Activated T-helper 1 cell treated with anti-CD3 and anti-CD28 coated beads, Interleukin-12 subunit alpha, Interleukin-12 subunit beta, Interleukin-2, Interleukin-4 antibody, amounts not matched to agents 30 ng/mL and 10 ng/mL and 1 ng/mL, durations not matched to agents 14 hours and 24 hours and 36 hours (primary cell): Measurements from ENCODE around the gene LIME1. TPM values are rescaled to one million over a fixed set of nuclear protein-coding genes. Genes with fewer than 3 reads are reported as not detected.
A peak's percentile ranks its signal among the peaks of the same experiment; 100 is the strongest.

Experiments used
- DNase-seq: peaks from one replicate; pipeline ENCODE4 v3.0.0; 2021; ENCODE audit warnings: low spot score
- H3K27ac Mint-ChIP-seq: one replicate; pipeline ENCODE4 v1.8.0; 2021; ENCODE audit warnings: mild to moderate bottlenecking, mixed read lengths
- H3K27me3 Mint-ChIP-seq: one replicate; pipeline ENCODE4 v1.8.0; 2022; ENCODE audit warnings: mild to moderate bottlenecking, moderate library complexity, mixed read lengths; ENCODE audit not compliant: insufficient read depth
- H3K36me3 Mint-ChIP-seq: one replicate; pipeline ENCODE4 v1.8.0; 2021; ENCODE audit warnings: low read depth, mixed read lengths
- H3K4me1 Mint-ChIP-seq: one replicate; pipeline ENCODE4 v1.8.0; 2021; ENCODE audit warnings: low read depth, mixed read lengths
- H3K4me3 Mint-ChIP-seq: one replicate; pipeline ENCODE4 v1.8.0; 2021; ENCODE audit warnings: mild to moderate bottlenecking, moderate library complexity, mixed read lengths
- H3K9me3 Mint-ChIP-seq: one replicate; pipeline ENCODE4 v1.8.0; 2021; ENCODE audit warnings: mixed read lengths
- intact Hi-C: fragments of 100-400 bp; cut with micrococcal nuclease; formaldehyde crosslinking; loops from one replicate; pipeline ENCODE4 v1.15.1; 2024
- total RNA-seq: library from RNA; stranded (reverse); gene quantifications from 2 replicates; pipeline ENCODE4 v1.2.3, GENCODE V29; 2022

Gene LIME1
- total RNA-seq, 1 donor from 2014 or later, result 12.1 TPM

GRCh38 chr20:63733117-63733516 lies 3.3 kb upstream of the LIME1 start:
- DNase-seq, result no peak
- no peaks in the 10 kb centered on the region for H3K9me3 Mint-ChIP-seq
- intact Hi-C loops, result loop anchor here (5.0 to 10.0 kb wide), 2 partner anchors 96 to 242 kb away; partner anchors contain the start of gene SAMD10
- H3K27ac Mint-ChIP-seq, result no peak overlapping the region
- H3K36me3 Mint-ChIP-seq, result peaks cover 27% of the 10 kb centered on the region
- H3K27me3 Mint-ChIP-seq, result no peaks in the 10 kb centered on the region
- peaks cover 35% of the 10 kb centered on the region for H3K4me1 Mint-ChIP-seq
- no peak overlapping the region for H3K4me3 Mint-ChIP-seq

- peaks cover 22% of the 10 kb centered on the region for H3K36me3 Mint-ChIP-seq
- H3K27ac Mint-ChIP-seq, result no peak overlapping the region
- H3K4me3 Mint-ChIP-seq, result no peak overlapping the region
- no peaks in the 10 kb centered on the region for H3K9me3 Mint-ChIP-seq
- no peaks in the 10 kb centered on the region for H3K27me3 Mint-ChIP-seq
- peaks cover 30% of the 10 kb centered on the region for H3K4me1 Mint-ChIP-seq
- intact Hi-C loops, result loop anchor here (5.0 to 10.0 kb wide), 2 partner anchors 96 to 241 kb away; partner anchors contain the start of gene SAMD10
- DNase-seq, result no peak
These were observed 2.8 kb upstream of the LIME1 start for GRCh38 chr20:63733579-63734081.

- DNase-seq, result no peak
- H3K27me3 Mint-ChIP-seq, result no peaks in the 10 kb centered on the region
- H3K27ac Mint-ChIP-seq, result no peak overlapping the region
These were observed 2.1 kb upstream of the LIME1 start for GRCh38 chr20:63734111-63734945.

GRCh38 chr20:63734946-63735858 lies 1.3 kb upstream of the LIME1 start:
- Mint-ChIP-seq H3K27ac (no peak overlapping the region), H3K4me3 (peak overlapping the region; percentile 79), H3K4me1 (peaks cover 21% of the 10 kb centered on the region), H3K27me3 (no peaks in the 10 kb centered on the region), H3K36me3 (peaks cover 18% of the 10 kb centered on the region), H3K9me3 (no peaks in the 10 kb centered on the region)
- intact Hi-C loops, result loop anchor here (5.0 to 10.0 kb wide), 4 partner anchors 98 to 307 kb away; partner anchors contain the start of genes PTK6 and SAMD10
- DNase-seq, result no peak

More at GRCh38 chr20:63734111-63734945, 2.1 kb upstream of the LIME1 start:
- Mint-ChIP-seq H3K4me1 (peaks cover 25% of the 10 kb centered on the region), H3K36me3 (peaks cover 20% of the 10 kb centered on the region), H3K4me3 (no peak overlapping the region), H3K9me3 (no peaks in the 10 kb centered on the region)
- intact Hi-C loops, result loop anchor here (5.0 to 10.0 kb wide), 2 partner anchors 97 to 240 kb away; partner anchors contain the start of gene SAMD10

- peaks cover 21% of the 10 kb centered on the region for H3K4me1 Mint-ChIP-seq
- peak overlapping the region; percentile 79 for H3K4me3 Mint-ChIP-seq
- no peaks in the 10 kb centered on the region for H3K9me3 Mint-ChIP-seq
- intact Hi-C loops, result loop anchor here (5.0 to 10.0 kb wide), 3 partner anchors 200 to 305 kb away; partner anchors contain the start of genes PTK6 and SAMD10
- H3K36me3 Mint-ChIP-seq, result peaks cover 18% of the 10 kb centered on the region
- DNase-seq, result no peak
- no peaks in the 10 kb centered on the region for H3K27me3 Mint-ChIP-seq
- H3K27ac Mint-ChIP-seq, result no peak overlapping the region
These were observed 630 bp downstream of the LIME1 start for GRCh38 chr20:63736893-63737694.

GRCh38 chr20:63737695-63737944 lies 1.2 kb downstream of the LIME1 start:
- peaks cover 21% of the 10 kb centered on the region for H3K4me1 Mint-ChIP-seq
- intact Hi-C loops, result loop anchor here (5.0 to 10.0 kb wide), 3 partner anchors 200 to 305 kb away; partner anchors contain the start of genes PTK6 and SAMD10

GRCh38 chr20:63737945-63738686 lies 1.7 kb downstream of the LIME1 start:
- Mint-ChIP-seq H3K9me3 (no peaks in the 10 kb centered on the region), H3K4me1 (peaks cover 21% of the 10 kb centered on the region), H3K4me3 (peak overlapping the region; percentile 33), H3K36me3 (peaks cover 18% of the 10 kb centered on the region), H3K27ac (no peak overlapping the region), H3K27me3 (no peaks in the 10 kb centered on the region)
- intact Hi-C loops, result loop anchor here (5.0 to 10.0 kb wide), 3 partner anchors 201 to 304 kb away; partner anchors contain the start of genes PTK6 and SAMD10
- no peak for DNase-seq

More at GRCh38 chr20:63737695-63737944, 1.2 kb downstream of the LIME1 start:
- no peak for DNase-seq
- Mint-ChIP-seq H3K36me3 (peaks cover 18% of the 10 kb centered on the region), H3K4me3 (no peak overlapping the region), H3K27me3 (no peaks in the 10 kb centered on the region), H3K27ac (no peak overlapping the region), H3K9me3 (no peaks in the 10 kb centered on the region)

GRCh38 chr20:63738687-63739129 lies 2.2 kb downstream of the LIME1 start:
- DNase-seq, result no peak
- no peaks in the 10 kb centered on the region for H3K9me3 Mint-ChIP-seq
- H3K4me3 Mint-ChIP-seq, result peak overlapping the region; percentile 33
- H3K4me1 Mint-ChIP-seq, result peaks cover 18% of the 10 kb centered on the region
- H3K27me3 Mint-ChIP-seq, result no peaks in the 10 kb centered on the region
- H3K27ac Mint-ChIP-seq, result no peak overlapping the region
- intact Hi-C loops, result loop anchor here (1.0 to 10.0 kb wide), 4 partner anchors 7 to 304 kb away; partner anchors contain the start of genes PTK6 and SAMD10
- H3K36me3 Mint-ChIP-seq, result peaks cover 17% of the 10 kb centered on the region

- H3K36me3 Mint-ChIP-seq, result peaks cover 14% of the 10 kb centered on the region
- H3K4me1 Mint-ChIP-seq, result peaks cover 11% of the 10 kb centered on the region
- no peak within 1 kb of the TSS for H3K27ac Mint-ChIP-seq
- no peaks in the 10 kb centered on the region for H3K9me3 Mint-ChIP-seq
- peak within 1 kb of the TSS; percentile 53 for H3K4me3 Mint-ChIP-seq
- H3K27me3 Mint-ChIP-seq, result no peaks in the 10 kb centered on the region
- intact Hi-C loops, result loop anchor here (1.0 to 10.0 kb wide), 5 partner anchors 8 to 303 kb away; partner anchors contain the start of genes PTK6 and SAMD10
- peak; percentile 68 for DNase-seq
These were observed 2.9 kb downstream of the LIME1 start, which contains the start of gene SLC2A4RG for GRCh38 chr20:63739130-63740069. SLC2A4RG (plus strand) TSS chr20:63739776; CDS start chr20:63739913, 137 bp downstream.

GRCh38 chr20:63740070-63740626 lies 3.7 kb downstream of the LIME1 start:
- Mint-ChIP-seq H3K27ac (no peak overlapping the region), H3K36me3 (peaks cover 14% of the 10 kb centered on the region), H3K4me1 (peaks cover 11% of the 10 kb centered on the region), H3K9me3 (no peaks in the 10 kb centered on the region), H3K27me3 (no peaks in the 10 kb centered on the region), H3K4me3 (peak overlapping the region; percentile 53)
- DNase-seq, result peak; percentile 54
- intact Hi-C loops, result loop anchor here (1.0 kb wide), 1 partner anchor 11 kb away; no protein-coding TSS in a partner anchor
